GM18873 (cell line): Measurements from ENCODE around the gene APPL1.
"Not testable (repeated sequence)": the region's sequence is repeated elsewhere in the genome, so short reads cannot be mapped to it uniquely, and the experiment has no call there.

ENCODE experiments used
- ATAC-seq: cut with Tn5 transposase; IDR thresholded peaks from one replicate; pipeline ENCODE4 v1.9.1; 2021; ENCODE audit warnings: mild to moderate bottlenecking, moderate library complexity, moderate number of reproducible peaks; ENCODE audit not compliant: unreplicated experiment, low FRiP score

Gene APPL1

GRCh38 chr3:57261119-57261518, 33.6 kb downstream of the APPL1 start:
- ATAC-seq: no peak

- no peak for ATAC-seq
These were observed 34.4 kb downstream of the APPL1 start for GRCh38 chr3:57261929-57262328.

- ATAC-seq: no peak
These were observed 40.9 kb downstream of the APPL1 start for GRCh38 chr3:57268416-57268815.

- ATAC-seq: no peak
These were observed 47.3 kb downstream of the APPL1 start for GRCh38 chr3:57274845-57275244.

GRCh38 chr3:57275393-57275792, 47.9 kb downstream of the APPL1 start:
- no peak for ATAC-seq

GRCh38 chr3:57278237-57278636, 50.7 kb downstream of the APPL1 start:
- no peak for ATAC-seq

GRCh38 chr3:57279685-57280084, 52.2 kb downstream of the APPL1 start:
- no peak for ATAC-seq

GRCh38 chr3:57281715-57282114, 54.2 kb downstream of the APPL1 start:
- no peak for ATAC-seq

- no peak for ATAC-seq
These were observed 55.8 kb downstream of the APPL1 start for GRCh38 chr3:57283334-57283733.

- ATAC-seq: no peak
These were observed 59.7 kb downstream of the APPL1 start for GRCh38 chr3:57287205-57287604.

GRCh38 chr3:57288403-57288802, 60.9 kb downstream of the APPL1 start:
- ATAC-seq: no peak

- no peak for ATAC-seq
These were observed 64.8 kb downstream of the APPL1 start, which contains the start of gene ASB14 for GRCh38 chr3:57292159-57292896. Gene ASB14, minus strand, starts transcription at chr3:57292685. Its CDS starts 652 bp downstream, at chr3:57292033.

GRCh38 chr3:57292897-57293526, 65.5 kb downstream of the APPL1 start:
- no peak for ATAC-seq

GRCh38 chr3:57298041-57298440, 70.5 kb downstream of the APPL1 start:
- ATAC-seq: no peak

GRCh38 chr3:57303520-57303919, 76.0 kb downstream of the APPL1 start:
- not testable (repeated sequence) for ATAC-seq

- ATAC-seq: no peak
These were observed 82.3 kb downstream of the APPL1 start for GRCh38 chr3:57309769-57310360.

GRCh38 chr3:57314204-57314603, 86.7 kb downstream of the APPL1 start:
- ATAC-seq: no peak
